ENCODE measurements around the gene SHQ1. TPM values are rescaled to one million over a fixed set of nuclear protein-coding genes. Genes with fewer than 3 reads are reported as not detected.
"Not testable (repeated sequence)": the region's sequence is repeated elsewhere in the genome, so short reads cannot be mapped to it uniquely, and the experiment has no call there.

The SHQ1 gene
- total RNA-seq, 1 donor from 2014 or later: 48.5 TPM

DNA sequence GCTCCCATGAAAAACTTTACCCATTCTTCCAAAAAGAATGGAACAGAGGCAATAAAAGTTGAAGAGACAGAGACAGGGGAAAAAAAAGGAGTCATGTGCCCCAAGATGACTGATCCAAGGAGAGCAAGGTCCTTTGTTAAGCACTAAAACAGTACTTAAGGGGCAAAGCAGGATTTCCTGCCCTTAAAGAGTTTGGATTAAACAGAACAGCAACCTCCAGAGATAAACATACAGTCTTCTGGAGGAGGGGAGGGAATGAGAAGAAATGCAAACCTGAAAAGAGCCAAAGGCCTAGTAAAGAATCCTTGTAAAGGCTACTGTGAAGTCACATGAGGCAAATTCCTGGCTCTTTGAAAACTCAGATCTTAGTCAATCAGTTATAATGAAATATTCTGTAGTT, 38.2 kb downstream of the SHQ1 start:
- intact Hi-C loops (cut with micrococcal nuclease): no loop called here
- H3K36me3 Mint-ChIP-seq (ENCODE audit: low read depth): peaks cover 9% of the 10 kb centered on the region

DNA sequence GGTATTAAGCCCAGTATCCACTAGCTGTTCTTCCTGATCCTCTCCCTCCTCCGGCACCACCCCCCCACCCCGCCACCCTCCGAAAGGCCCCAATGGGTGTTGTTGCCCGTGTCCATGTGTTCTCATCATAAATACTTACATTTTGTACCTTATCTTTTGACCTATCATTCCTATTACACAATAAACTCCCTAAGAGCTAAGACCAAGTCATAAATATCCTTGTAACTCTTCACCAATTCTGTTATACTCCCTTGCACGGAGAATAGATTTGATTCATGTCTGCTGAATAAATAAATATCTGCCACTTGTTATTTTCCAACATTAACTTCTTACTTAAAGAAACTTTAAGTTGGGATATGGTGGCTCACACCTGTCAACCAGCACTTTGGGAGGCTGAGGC, 43.9 kb downstream of the SHQ1 start:
- DNase-seq (ENCODE audit: low spot score): no peak
- H3K36me3 Mint-ChIP-seq (ENCODE audit: low read depth): peaks cover 12% of the 10 kb centered on the region
- H3K27ac Mint-ChIP-seq: no peak overlapping the region
- no peak overlapping the region for H3K4me3 Mint-ChIP-seq
- no peaks in the 10 kb centered on the region for H3K27me3 Mint-ChIP-seq (ENCODE audit: insufficient read depth)
- no peaks in the 10 kb centered on the region for H3K9me3 Mint-ChIP-seq
- intact Hi-C loops (cut with micrococcal nuclease): loop anchor here (5.0 kb wide), 1 partner anchor 42 kb away; no protein-coding TSS in a partner anchor
- H3K4me1 Mint-ChIP-seq (ENCODE audit: low read depth): peaks cover 8% of the 10 kb centered on the region

More for the DNA sequence above, 38.2 kb downstream of the SHQ1 start:
- DNase-seq (ENCODE audit: low spot score): no peak
- no peaks in the 10 kb centered on the region for H3K27me3 Mint-ChIP-seq (ENCODE audit: insufficient read depth)
- H3K27ac Mint-ChIP-seq: no peak overlapping the region
- no peak overlapping the region for H3K4me3 Mint-ChIP-seq
- H3K9me3 Mint-ChIP-seq: no peaks in the 10 kb centered on the region
- H3K4me1 Mint-ChIP-seq (ENCODE audit: low read depth): no peaks in the 10 kb centered on the region

DNA sequence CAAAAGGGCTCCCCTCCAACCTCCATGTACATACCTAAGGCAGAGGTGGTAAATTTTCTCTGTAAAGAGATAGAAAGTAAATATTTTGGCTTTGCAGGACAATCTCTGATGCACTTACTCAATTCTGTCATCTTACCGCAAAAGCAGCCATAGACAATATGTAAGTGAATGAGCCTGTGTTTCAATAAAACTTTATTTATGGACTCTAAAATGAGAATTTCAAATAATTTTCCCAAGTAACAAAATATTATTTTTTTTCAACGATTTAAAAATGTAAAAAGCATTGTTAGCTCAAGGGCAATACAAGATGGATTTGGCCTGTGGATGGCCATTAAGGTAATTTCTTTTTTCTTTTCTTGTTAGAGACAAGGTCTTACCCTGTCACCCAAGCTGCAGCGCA, 44.7 kb downstream of the SHQ1 start:
- intact Hi-C loops (cut with micrococcal nuclease): loop anchor here (5.0 kb wide), 1 partner anchor 41 kb away; no protein-coding TSS in a partner anchor

DNA sequence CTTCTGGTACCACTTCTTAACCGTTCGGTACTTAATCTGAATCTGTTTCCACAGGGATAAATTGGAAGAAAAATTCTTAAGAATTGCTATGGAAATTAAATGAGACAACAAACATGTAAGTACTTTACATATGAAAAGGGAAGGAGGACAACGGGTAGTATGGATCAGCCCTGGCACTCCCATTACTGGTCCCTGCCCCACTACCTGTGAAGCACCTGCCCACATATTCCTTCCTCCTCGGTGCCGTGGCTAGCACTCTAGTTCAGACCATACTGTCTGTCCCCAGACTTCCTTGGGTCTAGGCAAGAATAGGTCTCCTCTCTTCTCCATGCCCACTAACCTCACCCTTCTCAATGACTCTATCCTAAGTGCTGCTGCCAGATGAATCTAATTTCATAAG, 46.2 kb downstream of the SHQ1 start:
- Mint-ChIP-seq H3K27ac (no peak overlapping the region), H3K9me3 (no peaks in the 10 kb centered on the region), H3K27me3 (ENCODE audit: insufficient read depth) (no peaks in the 10 kb centered on the region), H3K36me3 (ENCODE audit: low read depth) (peaks cover 16% of the 10 kb centered on the region), H3K4me1 (ENCODE audit: low read depth) (peaks cover 8% of the 10 kb centered on the region), H3K4me3 (no peak overlapping the region)
- intact Hi-C loops (cut with micrococcal nuclease): loop anchor here (5.0 kb wide), 1 partner anchor 40 kb away; no protein-coding TSS in a partner anchor
- DNase-seq (ENCODE audit: low spot score): no peak

More for the DNA sequence above, 44.7 kb downstream of the SHQ1 start:
- no peak for DNase-seq (ENCODE audit: low spot score)
- Mint-ChIP-seq H3K27me3 (ENCODE audit: insufficient read depth) (no peaks in the 10 kb centered on the region), H3K4me3 (no peak overlapping the region), H3K27ac (no peak overlapping the region), H3K9me3 (no peaks in the 10 kb centered on the region), H3K36me3 (ENCODE audit: low read depth) (peaks cover 10% of the 10 kb centered on the region), H3K4me1 (ENCODE audit: low read depth) (peaks cover 8% of the 10 kb centered on the region)

DNA sequence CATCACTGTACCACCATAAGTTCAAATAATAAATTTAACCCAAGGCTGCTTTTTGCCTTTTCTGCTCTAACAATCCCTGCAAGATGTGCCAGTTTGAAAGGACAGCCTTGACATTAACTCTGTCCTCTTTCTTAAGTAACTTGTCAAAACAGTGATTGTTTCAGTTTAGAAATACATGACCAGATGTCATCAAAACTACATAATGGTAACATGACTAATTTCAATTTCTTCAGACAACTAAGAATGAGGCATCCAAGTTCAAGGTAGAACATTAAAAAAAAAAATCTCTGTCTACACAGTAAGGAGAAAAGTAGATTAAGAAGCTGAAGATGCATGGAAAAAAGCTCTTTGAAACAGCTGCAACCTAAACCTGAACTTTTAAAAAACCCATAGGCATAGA, 47.4 kb downstream of the SHQ1 start:
- DNase-seq (ENCODE audit: low spot score): no peak
- intact Hi-C loops (cut with micrococcal nuclease): loop anchor here (1.0 to 5.0 kb wide), 2 partner anchors 39 to 280 kb away; no protein-coding TSS in a partner anchor
- Mint-ChIP-seq H3K27ac (peak overlapping the region; percentile 31), H3K4me1 (ENCODE audit: low read depth) (peaks cover 8% of the 10 kb centered on the region), H3K4me3 (no peak overlapping the region), H3K9me3 (no peaks in the 10 kb centered on the region), H3K36me3 (ENCODE audit: low read depth) (peaks cover 18% of the 10 kb centered on the region), H3K27me3 (ENCODE audit: insufficient read depth) (no peaks in the 10 kb centered on the region)

DNA sequence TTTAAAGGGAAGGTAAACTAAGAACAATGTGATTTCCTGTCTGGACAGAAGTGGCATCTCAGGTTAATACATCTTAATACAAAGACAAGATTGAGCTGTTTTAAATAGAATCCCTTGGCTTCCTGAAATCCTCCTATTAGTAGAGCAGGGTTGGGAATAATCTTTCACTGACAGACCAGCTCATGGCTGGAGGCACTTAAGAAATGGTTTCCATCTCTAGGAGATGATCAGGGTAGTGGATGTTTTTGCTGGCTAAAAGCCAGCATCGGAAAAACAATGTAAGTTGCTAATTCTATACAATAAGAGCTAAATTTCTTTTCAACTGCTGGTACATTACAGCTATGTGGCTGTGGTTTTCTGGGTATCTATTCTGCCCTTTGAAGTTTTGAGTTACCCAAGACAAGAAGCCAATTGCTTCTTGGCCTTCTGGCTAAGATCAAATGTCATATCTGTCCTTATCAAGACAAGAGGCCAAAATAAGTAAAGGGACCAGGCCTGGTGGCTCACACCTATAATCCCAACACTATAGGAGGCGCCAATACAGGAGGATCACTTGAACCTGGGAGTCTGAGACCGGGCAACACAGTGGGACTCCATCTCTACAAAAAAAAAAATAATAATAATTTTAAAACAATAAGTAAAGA, 49.6 kb downstream of the SHQ1 start:
- intact Hi-C loops (cut with micrococcal nuclease): no loop called here
- Mint-ChIP-seq H3K4me3 (no peak overlapping the region), H3K4me1 (ENCODE audit: low read depth) (peaks cover 15% of the 10 kb centered on the region)

DNA sequence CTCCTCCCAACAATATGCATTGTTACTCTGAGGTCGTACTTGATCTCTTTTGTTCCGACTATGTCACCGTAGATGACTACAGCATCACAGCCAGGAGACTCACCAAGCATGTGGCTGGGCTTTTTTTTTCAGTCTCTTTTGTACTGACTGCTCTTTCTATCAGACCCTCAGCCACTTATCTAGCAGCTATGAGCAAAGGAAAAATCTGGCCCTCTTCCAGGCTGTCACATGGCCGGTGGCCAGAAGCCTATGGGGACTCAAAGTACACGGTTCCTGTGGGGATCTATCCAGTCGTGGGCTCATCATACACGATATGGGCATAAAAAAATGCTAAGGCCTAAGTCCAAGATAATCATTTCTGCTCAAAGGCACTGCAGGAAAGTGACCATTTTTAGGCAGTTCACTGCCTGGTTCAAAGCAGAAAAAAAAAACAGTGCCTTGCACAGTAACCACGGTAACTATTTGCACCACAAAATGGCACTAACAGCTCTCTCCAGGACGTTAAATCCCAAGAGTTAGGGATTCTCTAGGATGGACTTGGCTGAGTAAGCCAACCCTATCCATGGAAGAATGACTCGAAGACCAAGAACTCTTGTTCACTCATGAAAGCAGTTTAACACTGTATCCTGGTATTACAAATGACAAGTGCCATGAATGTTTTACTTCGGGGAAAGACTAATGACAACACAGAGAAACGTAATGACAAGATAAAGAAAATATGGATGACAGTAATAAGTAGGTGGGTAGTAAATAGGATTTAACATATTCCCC, 50.3 kb downstream of the SHQ1 start:
- DNase-seq (ENCODE audit: low spot score): no peak
- H3K9me3 Mint-ChIP-seq: no peaks in the 10 kb centered on the region
- H3K27ac Mint-ChIP-seq: no peak overlapping the region
- H3K4me1 Mint-ChIP-seq (ENCODE audit: low read depth): peaks cover 15% of the 10 kb centered on the region
- H3K4me3 Mint-ChIP-seq: no peak overlapping the region
- intact Hi-C loops (cut with micrococcal nuclease): no loop called here
- no peaks in the 10 kb centered on the region for H3K27me3 Mint-ChIP-seq (ENCODE audit: insufficient read depth)
- H3K36me3 Mint-ChIP-seq (ENCODE audit: low read depth): peaks cover 22% of the 10 kb centered on the region

More for the DNA sequence above, 49.6 kb downstream of the SHQ1 start:
- no peak for DNase-seq (ENCODE audit: low spot score)
- Mint-ChIP-seq H3K27me3 (ENCODE audit: insufficient read depth) (no peaks in the 10 kb centered on the region), H3K27ac (no peak overlapping the region), H3K36me3 (ENCODE audit: low read depth) (peaks cover 20% of the 10 kb centered on the region), H3K9me3 (no peaks in the 10 kb centered on the region)

DNA sequence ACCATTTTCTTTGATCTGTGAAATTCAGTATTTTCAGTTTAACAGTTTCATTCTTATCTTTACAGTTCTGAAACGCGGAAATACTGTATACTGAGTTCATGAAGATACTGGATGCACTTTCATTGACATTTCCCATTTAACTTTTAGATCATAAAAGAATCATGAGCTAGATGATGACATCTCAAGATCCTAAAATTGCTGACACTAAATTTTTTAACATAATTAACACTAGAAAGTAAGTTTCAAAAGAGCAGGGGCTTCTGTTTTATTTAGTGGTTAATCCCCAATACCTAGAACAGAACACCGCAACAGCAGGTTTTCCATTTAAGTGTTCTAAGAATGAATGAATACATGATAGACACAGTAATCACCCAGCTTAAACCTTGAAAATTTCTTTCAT, 54.2 kb downstream of the SHQ1 start:
- intact Hi-C loops (cut with micrococcal nuclease): no loop called here
- Mint-ChIP-seq H3K27ac (no peak overlapping the region), H3K4me1 (ENCODE audit: low read depth) (peaks cover 16% of the 10 kb centered on the region), H3K4me3 (no peak overlapping the region), H3K9me3 (no peaks in the 10 kb centered on the region), H3K36me3 (ENCODE audit: low read depth) (peaks cover 30% of the 10 kb centered on the region), H3K27me3 (ENCODE audit: insufficient read depth) (no peaks in the 10 kb centered on the region)
- DNase-seq (ENCODE audit: low spot score): no peak

DNA sequence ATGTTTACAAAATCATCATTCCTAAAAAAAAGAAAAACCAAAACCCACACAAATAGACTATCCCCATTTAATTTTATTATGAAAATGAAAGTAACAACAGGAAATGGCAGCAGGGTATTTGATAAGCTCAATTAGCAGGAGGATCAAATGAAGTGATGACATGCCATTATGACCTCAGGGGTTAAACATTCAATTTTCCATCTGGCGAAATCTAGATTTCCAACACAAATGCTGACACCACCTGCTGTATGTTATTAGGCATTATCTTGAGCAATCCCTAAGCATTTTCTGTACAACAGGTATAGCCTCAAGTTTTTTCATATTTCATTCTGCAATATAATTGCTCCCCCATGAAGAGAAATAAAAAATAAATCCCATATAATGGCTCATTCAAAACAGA, 57.1 kb downstream of the SHQ1 start:
- DNase-seq (ENCODE audit: low spot score): no peak
- no peaks in the 10 kb centered on the region for H3K27me3 Mint-ChIP-seq (ENCODE audit: insufficient read depth)
- H3K36me3 Mint-ChIP-seq (ENCODE audit: low read depth): peaks cover 22% of the 10 kb centered on the region
- peaks cover 16% of the 10 kb centered on the region for H3K4me1 Mint-ChIP-seq (ENCODE audit: low read depth)
- intact Hi-C loops (cut with micrococcal nuclease): no loop called here
- H3K27ac Mint-ChIP-seq: no peak overlapping the region
- no peaks in the 10 kb centered on the region for H3K9me3 Mint-ChIP-seq
- no peak overlapping the region for H3K4me3 Mint-ChIP-seq

DNA sequence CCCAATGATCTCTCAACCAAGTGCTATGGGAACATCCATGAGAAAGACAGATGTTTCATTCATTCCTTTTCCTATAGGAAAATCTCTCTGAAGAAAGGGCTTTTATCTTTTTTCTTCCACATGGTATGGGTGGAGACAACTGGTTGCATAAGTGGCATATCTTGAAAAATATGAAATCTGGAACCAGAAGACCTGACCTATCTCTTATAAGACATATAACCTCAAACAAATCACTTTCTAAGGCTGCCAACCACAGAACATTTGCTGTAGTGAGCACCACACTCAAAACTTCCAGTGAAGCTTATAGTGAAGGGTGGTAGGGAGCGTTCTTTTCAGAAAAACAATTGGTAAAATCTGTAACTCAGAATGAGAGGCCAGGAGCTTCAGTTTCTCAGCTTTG, 58.5 kb downstream of the SHQ1 start:
- intact Hi-C loops (cut with micrococcal nuclease): no loop called here

DNA sequence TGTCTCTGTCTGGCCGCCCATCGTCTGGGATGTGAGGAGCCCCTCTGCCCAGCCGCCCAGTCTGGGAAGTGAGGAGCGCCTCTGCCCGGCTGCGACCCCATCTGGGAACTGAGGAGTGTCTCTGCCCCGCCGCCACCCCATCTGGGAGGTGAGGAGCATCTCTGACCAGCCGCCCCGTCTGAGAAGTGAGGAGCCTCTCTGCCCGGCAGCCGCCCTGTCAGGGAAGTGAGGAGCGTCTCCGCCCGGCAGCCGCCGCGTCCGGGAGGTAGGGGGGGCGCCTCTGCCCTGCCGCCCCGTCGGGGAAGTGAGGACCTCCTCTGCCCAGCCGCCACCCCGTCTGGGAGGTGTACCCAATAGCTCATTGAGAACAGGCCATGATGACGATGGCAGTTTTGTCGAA, 60.0 kb downstream of the SHQ1 start:
- H3K4me3 Mint-ChIP-seq; intact Hi-C loops (cut with micrococcal nuclease); H3K27me3 Mint-ChIP-seq (ENCODE audit: insufficient read depth); H3K4me1 Mint-ChIP-seq (ENCODE audit: low read depth); H3K27ac Mint-ChIP-seq; H3K9me3 Mint-ChIP-seq; DNase-seq (ENCODE audit: low spot score): not testable (repeated sequence)
- H3K36me3 Mint-ChIP-seq (ENCODE audit: low read depth): peaks cover 16% of the 10 kb centered on the region

More for the DNA sequence above, 58.5 kb downstream of the SHQ1 start:
- peaks cover 9% of the 10 kb centered on the region for H3K4me1 Mint-ChIP-seq (ENCODE audit: low read depth)
- no peak overlapping the region for H3K4me3 Mint-ChIP-seq
- H3K27ac Mint-ChIP-seq: no peak overlapping the region
- H3K9me3 Mint-ChIP-seq: no peaks in the 10 kb centered on the region
- peaks cover 16% of the 10 kb centered on the region for H3K36me3 Mint-ChIP-seq (ENCODE audit: low read depth)
- DNase-seq (ENCODE audit: low spot score): no peak
- no peaks in the 10 kb centered on the region for H3K27me3 Mint-ChIP-seq (ENCODE audit: insufficient read depth)

DNA sequence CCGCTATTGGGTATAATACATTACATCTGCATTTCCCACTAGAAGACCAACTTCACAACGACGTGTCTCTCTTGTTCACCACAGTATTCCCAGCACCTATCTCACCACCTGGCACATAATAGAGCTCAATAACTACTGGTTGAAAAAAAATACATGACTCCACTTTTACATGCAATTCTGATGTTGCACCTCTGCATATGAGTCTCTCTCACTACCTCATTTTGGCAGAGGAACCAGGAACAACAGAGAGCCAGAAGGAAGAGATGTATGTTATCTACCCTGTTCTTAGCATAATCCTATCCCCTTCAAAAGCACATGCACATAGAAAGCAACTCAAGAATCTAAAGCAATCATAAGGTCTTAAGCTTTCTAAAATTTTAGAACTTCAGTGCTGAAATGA, 61.6 kb downstream of the SHQ1 start:
- H3K9me3 Mint-ChIP-seq: no peaks in the 10 kb centered on the region
- peaks cover 9% of the 10 kb centered on the region for H3K4me1 Mint-ChIP-seq (ENCODE audit: low read depth)
- H3K4me3 Mint-ChIP-seq: no peak overlapping the region
- H3K27me3 Mint-ChIP-seq (ENCODE audit: insufficient read depth): no peaks in the 10 kb centered on the region
- intact Hi-C loops (cut with micrococcal nuclease): no loop called here
- peaks cover 9% of the 10 kb centered on the region for H3K36me3 Mint-ChIP-seq (ENCODE audit: low read depth)
- no peak for DNase-seq (ENCODE audit: low spot score)
- no peak overlapping the region for H3K27ac Mint-ChIP-seq

DNA sequence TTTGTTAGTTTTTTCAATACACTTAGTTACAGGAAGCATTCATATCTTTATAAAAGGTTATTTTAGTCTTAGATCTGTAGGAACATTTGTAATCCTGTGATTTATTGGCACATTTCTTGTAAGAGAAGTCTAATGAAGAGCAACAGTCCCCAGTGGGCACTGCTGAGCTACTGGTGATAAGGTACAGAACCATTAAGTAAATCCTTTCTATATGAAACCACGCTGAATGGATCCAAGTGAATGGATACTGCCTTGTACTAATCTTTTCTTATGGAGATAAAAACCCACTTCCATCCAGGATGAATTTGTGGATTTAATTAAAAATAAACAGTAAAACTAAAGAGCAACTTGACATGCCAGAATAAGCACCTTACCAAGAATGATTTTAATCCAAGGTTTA, 64.0 kb downstream of the SHQ1 start:
- peaks cover 5% of the 10 kb centered on the region for H3K36me3 Mint-ChIP-seq (ENCODE audit: low read depth)
- H3K4me3 Mint-ChIP-seq: no peak overlapping the region
- DNase-seq (ENCODE audit: low spot score): no peak
- H3K27me3 Mint-ChIP-seq (ENCODE audit: insufficient read depth): no peaks in the 10 kb centered on the region
- intact Hi-C loops (cut with micrococcal nuclease): no loop called here
- no peaks in the 10 kb centered on the region for H3K4me1 Mint-ChIP-seq (ENCODE audit: low read depth)
- no peaks in the 10 kb centered on the region for H3K9me3 Mint-ChIP-seq
- H3K27ac Mint-ChIP-seq: no peak overlapping the region
